NCI-H2171 (cell line): ENCODE measurements around the gene AGPAT3.

ENCODE experiments used
- DNase-seq: peaks from one replicate; lab custom pipeline; 2025; lab: John Stamatoyannopoulos, UW

AGPAT3 gene

DNA sequence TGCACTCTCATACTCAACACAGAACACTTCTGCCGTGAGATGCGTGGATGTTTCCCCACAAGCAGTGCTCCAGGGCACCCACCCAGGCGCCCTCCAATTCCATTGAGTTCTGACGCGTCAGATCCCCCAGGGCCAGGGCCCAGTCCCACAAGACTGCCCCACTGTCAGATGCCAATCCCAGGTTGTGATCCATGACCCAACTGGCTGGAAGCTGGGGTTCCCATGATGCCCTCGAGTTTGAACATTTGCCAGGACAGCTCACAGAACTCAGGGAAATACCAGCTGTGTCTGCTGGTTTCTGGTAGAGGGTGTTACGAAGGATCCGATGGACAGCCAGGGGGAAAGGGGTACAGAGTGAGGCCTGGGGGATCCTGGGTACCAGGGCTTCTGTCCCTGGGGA lies 58.4 kb downstream of the AGPAT3 start:
- DNase-seq = no peak

DNA sequence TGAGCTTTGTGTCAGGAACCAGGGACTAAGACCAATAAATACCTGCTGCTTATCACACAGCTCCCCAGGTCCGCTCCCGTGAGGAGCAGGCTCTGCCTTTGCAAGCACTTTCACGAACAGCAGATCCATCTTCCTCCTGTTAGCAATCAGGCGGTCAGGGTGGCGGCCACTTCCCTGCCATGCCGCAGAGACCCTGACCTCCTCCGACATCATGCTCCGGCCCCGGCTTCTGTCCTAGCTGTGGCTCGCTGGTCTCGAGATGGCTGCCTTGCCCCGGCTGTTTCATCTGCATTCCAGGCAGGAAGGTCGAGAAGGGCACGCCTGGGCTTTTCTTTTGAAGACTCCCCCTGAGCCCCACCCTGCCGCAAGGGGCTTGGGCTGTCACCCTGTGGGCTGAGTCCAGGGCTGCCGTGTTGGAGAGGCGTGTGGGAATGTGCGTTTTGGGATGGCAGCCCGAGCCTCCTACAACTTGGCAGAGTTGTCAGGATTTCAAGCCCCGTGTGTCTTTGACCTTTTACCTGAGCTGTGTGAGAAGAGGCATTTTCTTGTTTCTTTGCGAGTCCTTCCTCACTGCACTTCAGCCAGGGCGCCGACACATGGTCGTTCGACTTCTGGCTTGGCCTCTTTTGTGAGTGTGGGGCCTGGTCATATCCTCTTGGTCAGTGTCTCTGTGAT lies 59.5 kb downstream of the AGPAT3 start:
- no peak for DNase-seq

DNA sequence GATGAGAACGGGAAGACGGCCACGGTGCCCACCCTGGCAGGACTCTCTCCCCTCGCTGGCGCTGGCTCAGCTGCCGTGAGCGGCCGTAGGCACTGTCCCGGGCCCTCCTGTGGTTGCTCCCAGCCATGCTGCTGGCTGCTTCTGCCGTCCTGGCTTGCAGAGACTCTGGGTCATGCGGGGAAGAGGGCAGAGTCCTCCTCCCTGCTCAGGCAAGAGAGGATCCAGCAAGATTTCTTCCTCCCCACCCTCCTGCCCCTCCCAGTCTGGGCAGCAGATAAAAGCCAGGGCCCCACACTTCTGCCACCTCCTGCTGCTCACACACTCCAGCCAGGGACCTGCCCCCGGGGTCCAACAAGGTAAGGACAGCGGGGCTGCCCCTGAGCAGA lies 60.1 kb downstream of the AGPAT3 start:
- DNase-seq = no peak

- no peak for DNase-seq
Observed at GRCh38 chr21:43925609-43926008, 60.6 kb downstream of the AGPAT3 start.

DNA sequence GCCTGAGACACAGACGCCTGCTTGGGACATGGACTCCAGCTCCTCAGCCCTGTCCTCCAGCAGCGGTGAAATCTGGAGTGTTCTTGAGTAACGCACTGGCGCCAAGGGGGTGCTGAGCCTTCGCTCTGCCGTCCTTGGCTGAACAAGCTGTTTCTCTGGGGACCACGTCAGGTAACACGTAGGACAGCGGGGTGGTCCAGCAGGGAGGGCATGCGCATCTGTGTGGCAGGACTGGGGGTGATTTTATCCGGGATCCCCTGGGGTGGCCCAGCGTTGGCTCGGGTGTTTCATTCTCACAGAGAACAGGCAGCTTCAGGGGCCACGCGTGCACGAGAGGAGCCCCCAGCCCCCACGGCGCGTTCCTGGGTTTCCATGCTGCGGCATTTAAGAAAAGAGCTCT lies 61.2 kb downstream of the AGPAT3 start:
- DNase-seq = no peak

GRCh38 chr21:43927591-43928221 lies 62.7 kb downstream of the AGPAT3 start:
- DNase-seq = no peak

DNA sequence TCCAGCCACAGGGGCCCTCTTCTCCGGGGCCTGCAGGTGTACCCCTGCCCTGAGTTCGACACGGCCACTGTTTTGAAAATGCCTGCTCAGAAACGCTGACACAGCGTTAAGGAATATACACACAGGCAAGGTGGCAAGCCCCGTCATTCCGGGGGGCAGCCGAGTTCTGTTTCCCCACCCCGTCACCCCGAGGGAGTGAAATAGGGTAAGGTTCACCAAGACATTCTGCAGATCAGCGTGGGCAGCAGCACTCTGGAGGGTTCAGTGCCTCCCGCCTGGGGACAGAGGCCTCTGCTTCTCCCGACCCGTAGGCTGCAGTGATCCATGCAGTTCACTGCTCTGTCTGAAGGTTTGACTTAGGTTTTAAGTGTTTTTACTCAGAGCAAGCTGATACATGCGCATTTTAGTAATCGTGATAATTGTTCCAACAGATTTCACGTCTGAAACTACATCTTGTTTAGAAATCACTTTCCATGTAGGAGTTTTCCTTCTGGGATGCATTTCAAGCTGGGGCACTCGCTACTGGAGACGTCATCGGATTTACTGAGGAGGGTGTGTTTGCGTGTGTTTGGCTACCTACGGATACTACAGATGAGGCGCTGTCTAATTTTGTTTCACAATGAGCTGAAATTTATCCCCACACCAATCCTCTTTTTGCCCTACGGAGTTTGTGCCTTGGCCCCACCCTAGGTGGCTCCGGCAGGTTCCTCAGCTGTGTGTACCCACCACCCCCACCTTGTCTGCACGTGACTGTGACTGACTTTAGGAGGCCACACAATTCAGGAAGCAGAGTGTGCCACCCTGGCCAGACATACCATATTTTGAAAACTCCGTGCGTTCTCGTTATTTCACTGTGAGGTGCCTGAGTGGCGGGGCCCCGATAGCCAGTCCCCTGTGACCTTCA lies 63.5 kb downstream of the AGPAT3 start:
- DNase-seq = no peak

GRCh38 chr21:43929217-43929971 lies 64.4 kb downstream of the AGPAT3 start:
- DNase-seq = no peak

DNA sequence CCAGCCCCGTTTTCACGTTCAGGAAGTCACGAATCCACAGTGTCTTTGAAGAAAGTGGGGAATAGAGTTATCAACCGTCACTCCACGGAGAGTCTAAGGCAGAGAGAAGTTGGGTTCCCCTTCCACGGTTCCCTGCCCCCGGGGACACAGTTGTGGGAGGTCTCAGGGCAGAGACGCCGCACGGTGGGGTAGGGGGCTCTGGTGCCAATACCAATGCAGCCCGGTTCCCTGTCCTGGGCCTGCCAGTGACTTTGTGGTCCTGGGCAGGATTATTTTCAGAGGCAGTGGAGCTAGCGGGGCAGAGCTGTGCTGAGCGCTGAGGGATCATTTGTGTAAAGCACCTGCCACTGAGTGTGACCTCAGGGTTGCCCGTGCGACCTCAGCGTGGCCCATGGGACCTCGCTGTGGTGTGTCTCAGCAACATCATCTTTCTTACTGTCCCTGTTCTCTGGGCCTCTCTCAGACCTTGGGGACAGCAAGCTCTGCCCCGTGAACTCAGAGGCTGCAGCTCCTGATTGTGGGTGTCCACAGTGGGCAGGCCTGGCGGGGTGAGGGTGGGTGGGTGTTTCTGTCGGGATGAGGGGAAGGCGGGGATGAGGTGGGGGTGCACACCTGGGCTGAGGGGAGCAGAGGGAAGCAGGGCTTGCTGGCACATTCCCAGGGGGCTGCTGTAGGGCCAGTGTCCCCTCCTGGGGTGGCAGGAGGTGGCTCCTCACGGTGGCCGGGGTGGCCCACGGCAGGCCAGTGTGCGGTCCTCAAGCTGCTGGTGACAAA lies 65.2 kb downstream of the AGPAT3 start:
- DNase-seq = no peak

DNA sequence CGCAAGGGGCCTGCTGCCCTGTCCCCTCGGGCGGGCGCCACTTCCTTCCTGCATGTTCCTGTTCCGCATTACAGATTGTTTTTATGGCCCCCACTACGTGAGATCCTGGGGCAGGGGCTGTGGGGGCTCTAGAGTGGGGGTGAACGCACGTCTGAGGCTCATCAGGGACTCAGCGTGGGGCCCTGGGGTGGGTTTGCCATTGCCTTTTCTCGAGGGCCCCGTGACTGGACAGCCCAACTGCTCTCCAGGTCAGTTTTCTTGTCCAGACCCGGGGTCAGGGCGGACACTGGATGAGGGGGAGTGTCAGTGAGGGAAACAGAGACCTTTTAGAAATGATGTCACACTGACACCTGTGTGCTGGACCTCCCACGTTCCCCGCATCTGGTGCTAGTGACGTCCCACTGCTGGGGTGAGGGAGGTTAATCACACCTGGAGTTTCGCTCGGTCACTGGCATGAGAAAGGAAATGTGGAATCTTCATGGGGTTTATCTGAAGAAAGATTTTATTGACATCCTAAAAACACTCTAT lies 65.9 kb downstream of the AGPAT3 start:
- no peak for DNase-seq

DNA sequence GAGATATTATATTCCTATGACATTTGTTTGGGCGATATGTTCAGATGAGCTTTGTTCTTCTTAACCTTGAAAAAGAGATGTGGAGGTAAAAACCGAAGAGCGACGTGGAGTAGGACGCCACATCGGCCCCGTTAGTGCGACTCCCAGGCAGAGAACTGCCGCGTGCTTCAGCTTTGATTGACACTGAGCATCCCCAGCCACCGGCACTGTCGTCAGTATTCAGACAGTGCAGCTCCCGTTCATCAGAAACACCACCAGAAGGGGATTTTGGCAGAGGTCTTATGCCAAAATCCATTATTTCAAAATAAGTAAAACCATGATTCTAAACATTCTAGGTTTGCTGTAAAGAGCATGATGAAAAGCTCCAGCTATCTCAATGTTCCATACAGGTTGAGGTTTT lies 66.5 kb downstream of the AGPAT3 start:
- DNase-seq = no peak

GRCh38 chr21:43932005-43932404 lies 67.0 kb downstream of the AGPAT3 start:
- DNase-seq = no peak

DNA sequence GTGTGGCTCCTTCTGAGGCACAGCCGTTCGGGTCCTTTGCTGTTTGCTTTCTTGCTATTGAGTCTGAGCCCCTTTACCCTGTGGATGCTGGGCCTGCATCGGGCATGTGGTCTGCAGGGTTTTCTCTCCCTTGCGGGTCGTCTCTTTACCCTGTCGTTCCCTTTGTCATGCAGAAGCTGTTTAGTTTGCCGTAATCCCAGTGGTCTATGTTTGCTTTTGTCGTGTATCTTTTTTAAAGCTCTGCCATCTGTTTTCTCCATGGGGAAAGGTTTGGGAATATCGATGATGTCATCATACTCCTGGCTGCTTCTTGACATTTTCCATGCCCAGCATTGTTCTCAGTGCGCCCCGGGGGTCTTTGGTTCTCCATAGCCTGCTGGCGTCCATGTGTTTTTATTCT lies 68.2 kb downstream of the AGPAT3 start:
- peak; percentile 75 for DNase-seq

- no peak for DNase-seq
Observed at GRCh38 chr21:43933680-43934079, 68.7 kb downstream of the AGPAT3 start.

- DNase-seq = no peak
Observed at GRCh38 chr21:43934116-43934515, 69.1 kb downstream of the AGPAT3 start.

- DNase-seq = no peak
Observed at GRCh38 chr21:43934716-43935705, 70.0 kb downstream of the AGPAT3 start.

- DNase-seq = no peak
Observed at GRCh38 chr21:43935711-43936110, 70.7 kb downstream of the AGPAT3 start.

GRCh38 chr21:43936247-43936967 lies 71.4 kb downstream of the AGPAT3 start:
- no peak for DNase-seq
